ENCODE measurements around the gene RAET1G.

The RAET1G gene

GRCh38 chr6:149942461-149942829 lies 19.5 kb upstream of the RAET1G start:
- Histone ChIP-seq H3K4me1 (ENCODE audit: low read depth, poor library complexity, severe bottlenecking) (peaks cover 31% of the 10 kb centered on the region), H3K9ac (no peak overlapping the region), H2AFZ (ENCODE audit: low read depth) (no peak overlapping the region; the same call in 1 of the 2 replicates), H3K27me3 (ENCODE audit: insufficient read depth, low read depth) (peaks cover 68% of the 10 kb centered on the region), H3K79me2 (ENCODE audit: insufficient read depth, low read depth) (no peaks in the 10 kb centered on the region), H4K20me1 (ENCODE audit: insufficient read depth) (no peaks in the 10 kb centered on the region), H3K4me2 (peak overlapping the region; percentile 54), H3K36me3 (ENCODE audit: insufficient read depth) (no peaks in the 10 kb centered on the region), H3K4me3 (IDR thresholded peaks at IDR 0.05; ENCODE audit: insufficient read depth, low read depth, low read length) (no peak overlapping the region), H3K27ac (no peak overlapping the region)
- TF ChIP-seq, protein P1, sequence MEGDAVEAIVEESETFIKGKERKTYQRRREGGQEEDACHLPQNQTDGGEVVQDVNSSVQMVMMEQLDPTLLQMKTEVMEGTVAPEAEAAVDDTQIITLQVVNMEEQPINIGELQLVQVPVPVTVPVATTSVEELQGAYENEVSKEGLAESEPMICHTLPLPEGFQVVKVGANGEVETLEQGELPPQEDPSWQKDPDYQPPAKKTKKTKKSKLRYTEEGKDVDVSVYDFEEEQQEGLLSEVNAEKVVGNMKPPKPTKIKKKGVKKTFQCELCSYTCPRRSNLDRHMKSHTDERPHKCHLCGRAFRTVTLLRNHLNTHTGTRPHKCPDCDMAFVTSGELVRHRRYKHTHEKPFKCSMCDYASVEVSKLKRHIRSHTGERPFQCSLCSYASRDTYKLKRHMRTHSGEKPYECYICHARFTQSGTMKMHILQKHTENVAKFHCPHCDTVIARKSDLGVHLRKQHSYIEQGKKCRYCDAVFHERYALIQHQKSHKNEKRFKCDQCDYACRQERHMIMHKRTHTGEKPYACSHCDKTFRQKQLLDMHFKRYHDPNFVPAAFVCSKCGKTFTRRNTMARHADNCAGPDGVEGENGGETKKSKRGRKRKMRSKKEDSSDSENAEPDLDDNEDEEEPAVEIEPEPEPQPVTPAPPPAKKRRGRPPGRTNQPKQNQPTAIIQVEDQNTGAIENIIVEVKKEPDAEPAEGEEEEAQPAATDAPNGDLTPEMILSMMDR (conservative IDR thresholded peaks at IDR 0.05; ENCODE audit: low read depth, low read length): no peak

DNA sequence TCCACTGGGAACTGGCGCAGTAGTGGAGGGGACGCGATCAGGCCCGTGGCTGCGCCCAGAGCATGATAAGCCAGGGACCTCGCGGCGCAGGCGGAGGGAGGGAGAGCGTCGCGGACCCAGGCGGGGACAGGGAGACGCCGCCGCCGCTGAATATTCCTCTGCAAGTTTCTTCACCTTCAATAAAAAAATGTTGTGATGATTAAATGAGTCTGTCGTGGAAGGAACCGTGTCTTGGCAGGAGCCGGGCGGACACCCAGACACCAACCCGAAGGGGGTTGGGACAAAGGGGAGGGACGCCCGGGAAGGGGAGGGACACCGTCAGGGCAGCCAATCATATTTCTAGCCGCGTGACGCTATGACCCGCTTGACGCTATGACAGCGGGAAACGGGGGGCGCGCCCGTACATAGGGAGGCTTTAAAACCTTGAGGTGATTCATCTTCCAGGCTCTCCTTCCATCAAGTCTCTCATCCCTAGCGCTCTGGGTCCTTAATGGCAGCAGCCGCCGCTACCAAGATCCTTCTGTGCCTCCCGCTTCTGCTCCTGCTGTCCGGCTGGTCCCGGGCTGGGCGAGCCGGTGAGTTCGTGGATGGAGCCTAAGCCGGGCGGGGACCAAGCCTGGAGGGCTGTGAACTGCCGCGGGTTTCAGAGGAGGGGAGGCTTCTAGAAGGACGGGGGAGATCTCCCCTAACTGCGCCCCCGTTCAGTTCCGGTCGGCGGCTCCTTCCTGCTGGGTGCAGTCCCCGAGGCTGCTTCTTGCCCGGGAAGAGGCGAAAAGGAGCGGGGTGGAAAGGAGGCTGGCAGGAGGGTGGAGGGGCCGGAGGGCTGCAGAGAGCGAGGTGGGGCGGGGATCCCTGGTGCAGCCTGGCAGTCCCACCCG lies 18.9 kb upstream of the RAET1G start, which contains the start of gene ULBP2:
Gene ULBP2, plus strand, starts transcription at position 432 of the 878 bp plus-strand sequence. Its CDS starts 59 bp downstream, at position 491.
- H3K9ac ChIP-seq: no peak within 1 kb of the TSS
- no peak within 1 kb of the TSS for H3K4me3 ChIP-seq (IDR thresholded peaks at IDR 0.05; ENCODE audit: insufficient read depth, low read depth, low read length)
- no peak within 1 kb of the TSS for H3K27ac ChIP-seq
- H3K4me1 ChIP-seq (ENCODE audit: low read depth, poor library complexity, severe bottlenecking): peaks cover 37% of the 10 kb centered on the region
- no peaks in the 10 kb centered on the region for H3K79me2 ChIP-seq (ENCODE audit: insufficient read depth, low read depth)
- H4K20me1 ChIP-seq (ENCODE audit: insufficient read depth): no peaks in the 10 kb centered on the region
- peak within 1 kb of the TSS; percentile 61 for H2AFZ ChIP-seq (ENCODE audit: low read depth)
- TF ChIP-seq, protein P1 (conservative IDR thresholded peaks at IDR 0.05; ENCODE audit: low read depth, low read length): no peak
- H3K4me2 ChIP-seq: peak within 1 kb of the TSS; percentile 54
- peaks cover 72% of the 10 kb centered on the region for H3K27me3 ChIP-seq (ENCODE audit: insufficient read depth, low read depth)
- H3K36me3 ChIP-seq (ENCODE audit: insufficient read depth): no peaks in the 10 kb centered on the region

DNA sequence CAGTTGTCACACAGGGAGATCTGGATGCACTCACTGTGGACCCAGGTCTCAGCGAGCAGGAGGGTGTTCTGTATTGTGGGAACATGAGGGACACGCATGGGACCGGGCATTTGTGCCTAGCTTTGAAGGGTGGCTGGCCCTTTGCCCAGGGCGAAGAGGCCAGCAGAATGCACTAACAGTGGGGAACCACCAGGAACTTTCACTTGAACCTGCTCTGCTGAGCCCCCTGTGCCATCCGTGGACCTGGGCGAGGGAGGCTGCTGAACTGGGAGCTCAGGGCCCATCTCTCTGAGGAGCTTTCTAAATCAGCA lies 17.7 kb upstream of the RAET1G start:
- Histone ChIP-seq H3K9ac (no peak overlapping the region), H3K4me1 (ENCODE audit: low read depth, poor library complexity, severe bottlenecking) (peaks cover 49% of the 10 kb centered on the region), H3K27ac (no peak overlapping the region), H3K27me3 (ENCODE audit: insufficient read depth, low read depth) (peaks cover 78% of the 10 kb centered on the region), H3K4me2 (no peak overlapping the region), H3K36me3 (ENCODE audit: insufficient read depth) (no peaks in the 10 kb centered on the region), H4K20me1 (ENCODE audit: insufficient read depth) (no peaks in the 10 kb centered on the region), H3K79me2 (ENCODE audit: insufficient read depth, low read depth) (no peaks in the 10 kb centered on the region), H2AFZ (ENCODE audit: low read depth) (no peak overlapping the region), H3K4me3 (IDR thresholded peaks at IDR 0.05; ENCODE audit: insufficient read depth, low read depth, low read length) (no peak overlapping the region)
- TF ChIP-seq, protein P1 (conservative IDR thresholded peaks at IDR 0.05; ENCODE audit: low read depth, low read length): no peak

GRCh38 chr6:149939909-149940671 lies 17.2 kb upstream of the RAET1G start:
- Histone ChIP-seq H4K20me1 (ENCODE audit: insufficient read depth) (no peaks in the 10 kb centered on the region), H3K27me3 (ENCODE audit: insufficient read depth, low read depth) (peaks cover 84% of the 10 kb centered on the region), H3K36me3 (ENCODE audit: insufficient read depth) (no peaks in the 10 kb centered on the region), H3K9ac (no peak overlapping the region), H3K4me2 (no peak overlapping the region; the same call in 1 of the 2 replicates), H3K4me1 (ENCODE audit: low read depth, poor library complexity, severe bottlenecking) (peaks cover 52% of the 10 kb centered on the region), H3K4me3 (IDR thresholded peaks at IDR 0.05; ENCODE audit: insufficient read depth, low read depth, low read length) (no peak overlapping the region), H3K79me2 (ENCODE audit: insufficient read depth, low read depth) (no peaks in the 10 kb centered on the region), H2AFZ (ENCODE audit: low read depth) (no peak overlapping the region), H3K27ac (no peak overlapping the region)
- TF ChIP-seq, protein P1 (conservative IDR thresholded peaks at IDR 0.05; ENCODE audit: low read depth, low read length): no peak
